ENCODE data around the gene ABHD17A.

- no peak for TF ChIP-seq CTCF (IDR thresholded peaks at IDR 0.05 in 8 of 11, conservative IDR thresholded peaks at IDR 0.05 in 3 of 11)
- TF ChIP-seq POLR2A (IDR thresholded peaks at IDR 0.05) = no peak
These were observed 45.4 kb downstream of the ABHD17A start for GRCh38 chr19:1839658-1840540.

Measured in spleen (tissue), 7 donors.